HEK293 (cell line): ENCODE measurements around the gene MCU.
A peak's percentile ranks its signal among the peaks of the same experiment; 100 is the strongest.

Experiments
- CTCF ChIA-PET: fragments of 350-600 bp; formaldehyde crosslinking; extraction: SDS; loops from one replicate; lab custom pipeline; 2021; ENCODE audit warnings: antibody characterized with exemption; lab: Yijun Ruan, JAX
- POLR2A ChIA-PET: fragments of 300-600 bp; formaldehyde crosslinking; extraction: SDS; loops from one replicate; lab custom pipeline; 2020; ENCODE audit warnings: antibody characterized with exemption, inconsistent platforms; lab: Yijun Ruan, JAX
- H3K27ac ChIP-seq: fragments of 200-500 bp; sonication (Bioruptor generic); 2 replicates; pipeline ENCODE4 v1.5.1; 2014; ENCODE audit warnings: low read depth, low read length, control low read depth, inconsistent platforms; ENCODE audit errors: extremely low read depth
- H3K36me3 ChIP-seq, 2 experiments: fragments of 200-500 bp in 1 of 2; sonication (Bioruptor generic) in 1 of 2; 1 replicate in 1 of 2; 2 replicates in 1 of 2; pipeline ENCODE4 v1.5.1; 2014 to 2017; ENCODE audit warnings: inconsistent platforms in 2 of 2, low read length in 2 of 2; ENCODE audit not compliant: control insufficient read depth in 2 of 2, insufficient read depth in 1 of 2
- H3K4me1 ChIP-seq: fragments of 200-500 bp; sonication (Bioruptor generic); 2 replicates; pipeline ENCODE4 v1.5.1; 2014; ENCODE audit warnings: mild to moderate bottlenecking, low read length, inconsistent platforms; ENCODE audit not compliant: control insufficient read depth, insufficient read depth
- H3K4me3 ChIP-seq: 2 replicates; pipeline ENCODE4 v1.5.1; 2011; ENCODE audit warnings: low read depth, mild to moderate bottlenecking, control low read depth, low read length, moderate library complexity
- H3K9me3 ChIP-seq: fragments of 200-500 bp; sonication (Bioruptor generic); 2 replicates; pipeline ENCODE4 v1.5.1; 2014; ENCODE audit warnings: low read depth, low read length, inconsistent platforms; ENCODE audit not compliant: control insufficient read depth, insufficient read depth
- PRDM1 ChIP-seq: fragments of 450-650 bp; formaldehyde crosslinking; IDR thresholded peaks from 2 replicates; pipeline ENCODE4; 2016; ENCODE audit warnings: missing biosample characterization, missing genetic modification characterization
- TRIM28 ChIP-seq: IDR thresholded peaks from 2 replicates; pipeline ENCODE4 v1.6.1; 2011; ENCODE audit warnings: low read length, control low read depth, borderline replicate concordance
- ZBTB17 ChIP-seq: fragments of 450-650 bp; formaldehyde crosslinking; IDR thresholded peaks from 2 replicates; pipeline ENCODE4 v1.5.1; 2016; ENCODE audit warnings: missing biosample characterization, missing genetic modification characterization
- ZIC2 ChIP-seq: fragments of 450-650 bp; formaldehyde crosslinking; IDR thresholded peaks from 2 replicates; pipeline ENCODE4 v1.5.1; 2016; ENCODE audit warnings: missing biosample characterization, missing genetic modification characterization
- ZNF132 ChIP-seq: fragments of 450-650 bp; formaldehyde crosslinking; IDR thresholded peaks from 2 replicates; pipeline ENCODE4 v1.5.1; 2017; ENCODE audit warnings: missing biosample characterization, missing genetic modification characterization, borderline replicate concordance
- ZNF169 ChIP-seq: fragments of 450-650 bp; formaldehyde crosslinking; IDR thresholded peaks from 2 replicates; pipeline ENCODE4 v1.5.1; 2016; ENCODE audit warnings: missing biosample characterization, missing genetic modification characterization
- ZNF596 ChIP-seq: fragments of 450-650 bp; IDR thresholded peaks from 2 replicates; pipeline ENCODE4 v1.5.0; 2018; ENCODE audit warnings: missing biosample characterization, mild to moderate bottlenecking, missing genetic modification characterization, moderate library complexity
- ZNF660 ChIP-seq: fragments of 450-650 bp; IDR thresholded peaks from 2 replicates; pipeline ENCODE4 v1.5.1; 2018; ENCODE audit warnings: missing biosample characterization, mild to moderate bottlenecking, missing genetic modification characterization
- ZNF768 ChIP-seq: fragments of 450-650 bp; formaldehyde crosslinking; IDR thresholded peaks from 2 replicates; pipeline ENCODE4 v1.5.1; 2018; ENCODE audit warnings: missing biosample characterization, mild to moderate bottlenecking, missing genetic modification characterization
- TF ChIP-seq, protein P1 (sequence below): fragments of 450-650 bp; formaldehyde crosslinking; IDR thresholded peaks from 2 replicates; pipeline ENCODE4 v1.5.1; 2016; ENCODE audit warnings: missing biosample characterization, missing genetic modification characterization
- TF ChIP-seq, protein P2 (sequence below): fragments of 450-650 bp; formaldehyde crosslinking; IDR thresholded peaks from 2 replicates; pipeline ENCODE4 v1.5.1; 2016; ENCODE audit warnings: missing biosample characterization, missing genetic modification characterization
- TF ChIP-seq, protein P3 (sequence below): fragments of 450-650 bp; formaldehyde crosslinking; IDR thresholded peaks from 2 replicates; pipeline ENCODE4 v1.5.1; 2016; ENCODE audit warnings: missing biosample characterization, missing genetic modification characterization

MCU gene

DNA sequence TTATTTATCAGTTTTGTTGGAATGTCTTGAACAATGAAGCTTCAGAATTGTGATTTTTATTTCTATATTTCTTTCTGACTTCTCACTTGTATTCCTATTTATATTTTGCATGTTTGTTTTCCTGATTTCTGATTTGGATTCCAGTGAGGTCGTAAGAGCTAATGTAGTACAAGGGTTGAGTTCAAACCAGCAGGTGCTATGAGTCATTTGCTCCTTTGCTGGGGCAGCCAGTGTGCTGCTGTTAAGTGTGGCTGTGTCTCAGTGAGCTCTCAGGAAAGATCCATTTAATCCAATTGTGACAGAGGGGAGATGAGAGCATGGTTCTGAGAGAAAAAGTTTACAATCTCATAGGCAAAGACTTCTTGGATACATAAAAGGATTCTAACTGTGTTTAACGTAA, 48.6 kb downstream of the MCU start (continued):
- TF ChIP-seq, protein P1, sequence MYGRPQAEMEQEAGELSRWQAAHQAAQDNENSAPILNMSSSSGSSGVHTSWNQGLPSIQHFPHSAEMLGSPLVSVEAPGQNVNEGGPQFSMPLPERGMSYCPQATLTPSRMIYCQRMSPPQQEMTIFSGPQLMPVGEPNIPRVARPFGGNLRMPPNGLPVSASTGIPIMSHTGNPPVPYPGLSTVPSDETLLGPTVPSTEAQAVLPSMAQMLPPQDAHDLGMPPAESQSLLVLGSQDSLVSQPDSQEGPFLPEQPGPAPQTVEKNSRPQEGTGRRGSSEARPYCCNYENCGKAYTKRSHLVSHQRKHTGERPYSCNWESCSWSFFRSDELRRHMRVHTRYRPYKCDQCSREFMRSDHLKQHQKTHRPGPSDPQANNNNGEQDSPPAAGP (tag by site-specific recombination) = no peak
- TF ChIP-seq TRIM28 = no peak
- 0 out of 2 replicates have a peak, but pooled peaks have one; percentile 53 for TF ChIP-seq ZNF660 (tag by site-specific recombination)
- TF ChIP-seq ZNF132 (tag by site-specific recombination) = no peak
- TF ChIP-seq, protein P2, sequence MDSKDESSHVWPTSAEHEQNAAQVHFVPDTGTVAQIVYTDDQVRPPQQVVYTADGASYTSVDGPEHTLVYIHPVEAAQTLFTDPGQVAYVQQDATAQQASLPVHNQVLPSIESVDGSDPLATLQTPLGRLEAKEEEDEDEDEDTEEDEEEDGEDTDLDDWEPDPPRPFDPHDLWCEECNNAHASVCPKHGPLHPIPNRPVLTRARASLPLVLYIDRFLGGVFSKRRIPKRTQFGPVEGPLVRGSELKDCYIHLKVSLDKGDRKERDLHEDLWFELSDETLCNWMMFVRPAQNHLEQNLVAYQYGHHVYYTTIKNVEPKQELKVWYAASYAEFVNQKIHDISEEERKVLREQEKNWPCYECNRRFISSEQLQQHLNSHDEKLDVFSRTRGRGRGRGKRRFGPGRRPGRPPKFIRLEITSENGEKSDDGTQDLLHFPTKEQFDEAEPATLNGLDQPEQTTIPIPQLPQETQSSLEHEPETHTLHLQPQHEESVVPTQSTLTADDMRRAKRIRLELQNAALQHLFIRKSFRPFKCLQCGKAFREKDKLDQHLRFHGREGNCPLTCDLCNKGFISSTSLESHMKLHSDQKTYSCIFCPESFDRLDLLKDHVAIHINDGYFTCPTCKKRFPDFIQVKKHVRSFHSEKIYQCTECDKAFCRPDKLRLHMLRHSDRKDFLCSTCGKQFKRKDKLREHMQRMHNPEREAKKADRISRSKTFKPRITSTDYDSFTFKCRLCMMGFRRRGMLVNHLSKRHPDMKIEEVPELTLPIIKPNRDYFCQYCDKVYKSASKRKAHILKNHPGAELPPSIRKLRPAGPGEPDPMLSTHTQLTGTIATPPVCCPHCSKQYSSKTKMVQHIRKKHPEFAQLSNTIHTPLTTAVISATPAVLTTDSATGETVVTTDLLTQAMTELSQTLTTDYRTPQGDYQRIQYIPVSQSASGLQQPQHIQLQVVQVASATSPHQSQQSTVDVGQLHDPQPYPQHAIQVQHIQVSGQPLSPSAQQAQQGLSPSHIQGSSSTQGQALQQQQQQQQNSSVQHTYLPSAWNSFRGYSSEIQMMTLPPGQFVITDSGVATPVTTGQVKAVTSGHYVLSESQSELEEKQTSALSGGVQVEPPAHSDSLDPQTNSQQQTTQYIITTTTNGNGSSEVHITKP (tag by site-specific recombination) = peak; percentile 77
- TF ChIP-seq ZBTB17 (tag by site-specific recombination) = peak; percentile 50; the same call in 1 of the 2 replicates
- TF ChIP-seq ZIC2 (tag by site-specific recombination) = peak; percentile 45
- TF ChIP-seq, protein P3, sequence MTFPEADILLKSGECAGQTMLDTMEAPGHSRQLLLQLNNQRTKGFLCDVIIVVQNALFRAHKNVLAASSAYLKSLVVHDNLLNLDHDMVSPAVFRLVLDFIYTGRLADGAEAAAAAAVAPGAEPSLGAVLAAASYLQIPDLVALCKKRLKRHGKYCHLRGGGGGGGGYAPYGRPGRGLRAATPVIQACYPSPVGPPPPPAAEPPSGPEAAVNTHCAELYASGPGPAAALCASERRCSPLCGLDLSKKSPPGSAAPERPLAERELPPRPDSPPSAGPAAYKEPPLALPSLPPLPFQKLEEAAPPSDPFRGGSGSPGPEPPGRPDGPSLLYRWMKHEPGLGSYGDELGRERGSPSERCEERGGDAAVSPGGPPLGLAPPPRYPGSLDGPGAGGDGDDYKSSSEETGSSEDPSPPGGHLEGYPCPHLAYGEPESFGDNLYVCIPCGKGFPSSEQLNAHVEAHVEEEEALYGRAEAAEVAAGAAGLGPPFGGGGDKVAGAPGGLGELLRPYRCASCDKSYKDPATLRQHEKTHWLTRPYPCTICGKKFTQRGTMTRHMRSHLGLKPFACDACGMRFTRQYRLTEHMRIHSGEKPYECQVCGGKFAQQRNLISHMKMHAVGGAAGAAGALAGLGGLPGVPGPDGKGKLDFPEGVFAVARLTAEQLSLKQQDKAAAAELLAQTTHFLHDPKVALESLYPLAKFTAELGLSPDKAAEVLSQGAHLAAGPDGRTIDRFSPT = 0 out of 2 replicates have a peak, but pooled peaks have one; percentile 13
- TF ChIP-seq ZNF768 (tag by site-specific recombination) = no peak
- TF ChIP-seq ZNF169 = no peak

DNA sequence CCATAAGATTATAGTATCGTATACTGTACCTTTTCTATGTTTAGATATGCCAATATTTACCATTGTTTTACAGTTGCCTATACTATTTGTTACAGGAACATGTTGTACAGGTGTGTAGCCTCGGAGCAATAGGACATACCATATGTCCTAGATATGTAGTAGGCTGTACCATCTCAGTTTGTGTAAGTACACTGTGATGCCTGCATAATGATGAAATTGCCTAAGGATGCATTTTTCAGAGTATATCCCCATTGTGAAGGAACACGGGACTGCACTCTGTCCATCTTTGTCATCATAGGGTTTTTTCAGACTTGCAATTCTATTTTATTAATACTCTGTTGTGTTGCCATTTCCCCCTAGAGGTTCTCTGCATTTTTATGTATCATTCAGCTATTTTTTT, 50.1 kb downstream of the MCU start:
- TF ChIP-seq, protein P1 (tag by site-specific recombination) = no peak
- TF ChIP-seq, protein P2 (tag by site-specific recombination) = peak; percentile 62
- ChIA-PET CTCF (no interaction called here), POLR2A (no interaction called here)
- Histone ChIP-seq H3K4me1 (peaks cover 12% of the 10 kb centered on the region), H3K9me3 (no peaks in the 10 kb centered on the region), H3K27ac (no peak overlapping the region), H3K36me3 (no peaks in the 10 kb centered on the region; a peak in 1 of 3 replicates), H3K4me3 (no peak overlapping the region)

DNA sequence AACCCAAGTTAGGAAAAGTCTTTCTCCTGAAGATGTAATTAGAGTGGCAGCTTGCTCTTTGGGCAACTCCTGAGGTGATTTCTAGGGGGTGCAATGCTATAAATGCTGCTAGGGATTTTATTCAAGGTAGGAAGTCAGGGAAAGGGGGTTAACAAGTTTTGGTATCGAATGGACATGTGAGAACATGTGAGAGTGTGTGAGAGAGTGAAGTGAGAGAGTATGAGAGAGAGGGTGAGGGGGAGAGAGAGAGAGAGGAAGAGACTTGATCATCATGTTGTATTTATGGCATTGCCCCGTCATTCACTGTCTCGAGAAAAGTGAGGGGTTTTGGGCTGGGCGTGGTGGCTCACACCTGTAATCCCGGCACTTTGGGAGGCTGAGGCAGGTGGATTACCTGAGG, 50.9 kb downstream of the MCU start:
- Histone ChIP-seq H3K4me3 (no peak overlapping the region), H3K4me1 (peaks cover 12% of the 10 kb centered on the region), H3K27ac (no peak overlapping the region), H3K36me3 (no peaks in the 10 kb centered on the region; a peak in 1 of 3 replicates), H3K9me3 (no peaks in the 10 kb centered on the region)
- CTCF ChIA-PET = interaction anchor here (1.3 kb wide), 1 partner anchor 48 kb away, joined by 4 read pairs; no protein-coding TSS in a partner anchor
- TF ChIP-seq ZNF768 (tag by site-specific recombination) (no peak), ZNF596 (tag by site-specific recombination) (peak; percentile 70), PRDM1 (tag by site-specific recombination) (peak; percentile 90)
- POLR2A ChIA-PET = no interaction called here
